Gastroesophageal sphincter (tissue), 3 donors: ENCODE data around the gene NBL1.

Experiments used
- POLR2A ChIP-seq, 2 donors: fragments of 450-650 bp; IDR thresholded peaks; one replicate each; pipeline ENCODE4 v1.6.1; 2017; ENCODE audit warnings: antibody characterized with exemption in 2 of 2, mild to moderate bottlenecking in 2 of 2, moderate library complexity in 1 of 2
- POLR2AphosphoS5 ChIP-seq: sonication (generic); formaldehyde crosslinking; IDR thresholded peaks from one replicate; pipeline ENCODE4 v1.6.1; 2017; ENCODE audit warnings: antibody characterized with exemption
- TF ChIP-seq, protein P1 (sequence below), 4 experiments: fragments of 200-600 bp in 2 of 4; fragments of 450-650 bp in 2 of 4; sonication (generic) in 1 of 4; IDR thresholded peaks; one replicate each; pipeline ENCODE4 v1.5.1; 2017 to 2019; ENCODE audit warnings: antibody characterized with exemption in 4 of 4, mild to moderate bottlenecking in 2 of 4, moderate library complexity in 2 of 4

DNA sequence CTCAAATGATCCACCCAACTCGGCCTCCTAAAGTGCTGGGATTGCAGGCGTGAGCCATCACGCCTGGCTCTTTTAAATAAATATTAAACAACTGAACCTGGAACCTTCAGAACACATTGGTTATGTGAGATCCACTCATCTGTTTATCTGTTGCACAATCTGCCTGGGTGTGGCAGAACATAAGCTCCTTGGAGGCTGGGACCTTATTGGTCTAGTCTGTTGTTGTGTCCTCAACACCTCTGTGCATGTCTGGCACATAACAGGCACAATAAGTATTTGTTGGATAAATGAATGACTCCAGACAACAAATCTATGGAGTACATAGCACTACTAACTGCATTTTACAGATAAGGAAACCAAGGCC, 4.1 kb upstream of the NBL1 start:
- TF ChIP-seq POLR2A (IDR thresholded peaks at IDR 0.05), result no peak
- TF ChIP-seq, protein P1, sequence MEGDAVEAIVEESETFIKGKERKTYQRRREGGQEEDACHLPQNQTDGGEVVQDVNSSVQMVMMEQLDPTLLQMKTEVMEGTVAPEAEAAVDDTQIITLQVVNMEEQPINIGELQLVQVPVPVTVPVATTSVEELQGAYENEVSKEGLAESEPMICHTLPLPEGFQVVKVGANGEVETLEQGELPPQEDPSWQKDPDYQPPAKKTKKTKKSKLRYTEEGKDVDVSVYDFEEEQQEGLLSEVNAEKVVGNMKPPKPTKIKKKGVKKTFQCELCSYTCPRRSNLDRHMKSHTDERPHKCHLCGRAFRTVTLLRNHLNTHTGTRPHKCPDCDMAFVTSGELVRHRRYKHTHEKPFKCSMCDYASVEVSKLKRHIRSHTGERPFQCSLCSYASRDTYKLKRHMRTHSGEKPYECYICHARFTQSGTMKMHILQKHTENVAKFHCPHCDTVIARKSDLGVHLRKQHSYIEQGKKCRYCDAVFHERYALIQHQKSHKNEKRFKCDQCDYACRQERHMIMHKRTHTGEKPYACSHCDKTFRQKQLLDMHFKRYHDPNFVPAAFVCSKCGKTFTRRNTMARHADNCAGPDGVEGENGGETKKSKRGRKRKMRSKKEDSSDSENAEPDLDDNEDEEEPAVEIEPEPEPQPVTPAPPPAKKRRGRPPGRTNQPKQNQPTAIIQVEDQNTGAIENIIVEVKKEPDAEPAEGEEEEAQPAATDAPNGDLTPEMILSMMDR (IDR thresholded peaks at IDR 0.05), result no peak
- TF ChIP-seq POLR2AphosphoS5, result peak; percentile 5
